SKM-1 treated with dmso at 0.1 percent for 144 hours (cell line): ENCODE measurements around the gene GSN.

Experiments
- DNase-seq: peaks from one replicate; lab custom pipeline; 2025; ENCODE audit not compliant: unreplicated experiment; lab: John Stamatoyannopoulos, UW

Gene GSN

GRCh38 chr9:121272401-121272948 is 4.5 kb downstream of the GSN start:
- no peak for DNase-seq

GRCh38 chr9:121273064-121273775 is 5.3 kb downstream of the GSN start:
- no peak for DNase-seq

- DNase-seq, result no peak
These were observed 6.9 kb downstream of the GSN start for GRCh38 chr9:121274851-121275250.

- DNase-seq, result no peak
These were observed 8.1 kb downstream of the GSN start for GRCh38 chr9:121275781-121276658.

- no peak for DNase-seq
These were observed 9.1 kb downstream of the GSN start for GRCh38 chr9:121277026-121277425.

- DNase-seq, result no peak
These were observed 9.7 kb downstream of the GSN start for GRCh38 chr9:121277518-121278295.

GRCh38 chr9:121278477-121279261 is 10.7 kb downstream of the GSN start:
- DNase-seq, result peak; percentile 69

GRCh38 chr9:121279776-121280388 is 11.9 kb downstream of the GSN start:
- DNase-seq, result no peak

- DNase-seq, result no peak
These were observed 13.0 kb downstream of the GSN start for GRCh38 chr9:121280715-121281613.

GRCh38 chr9:121281614-121282276 is 13.8 kb downstream of the GSN start:
- DNase-seq, result no peak

GRCh38 chr9:121282277-121283079 is 14.5 kb downstream of the GSN start:
- peak; percentile 34 for DNase-seq

GRCh38 chr9:121283080-121283398 is 15.1 kb downstream of the GSN start:
- peak; percentile 9 for DNase-seq

- DNase-seq, result no peak
These were observed 16.1 kb downstream of the GSN start for GRCh38 chr9:121283856-121284732.

- no peak for DNase-seq
These were observed 16.9 kb downstream of the GSN start for GRCh38 chr9:121284733-121285451.

- peak; percentile 71 for DNase-seq
These were observed 18.1 kb downstream of the GSN start for GRCh38 chr9:121285835-121286687.
